Measurements from ENCODE around the gene ARHGAP22. TPM values are rescaled to one million over a fixed set of nuclear protein-coding genes. Genes with fewer than 3 reads are reported as not detected.
A peak's percentile ranks its signal among the peaks of the same experiment; 100 is the strongest.

The ARHGAP22 gene
- total and polyA plus RNA-seq, 8 donors, result 2.2 to 10.4 (median 2.8) TPM

DNA sequence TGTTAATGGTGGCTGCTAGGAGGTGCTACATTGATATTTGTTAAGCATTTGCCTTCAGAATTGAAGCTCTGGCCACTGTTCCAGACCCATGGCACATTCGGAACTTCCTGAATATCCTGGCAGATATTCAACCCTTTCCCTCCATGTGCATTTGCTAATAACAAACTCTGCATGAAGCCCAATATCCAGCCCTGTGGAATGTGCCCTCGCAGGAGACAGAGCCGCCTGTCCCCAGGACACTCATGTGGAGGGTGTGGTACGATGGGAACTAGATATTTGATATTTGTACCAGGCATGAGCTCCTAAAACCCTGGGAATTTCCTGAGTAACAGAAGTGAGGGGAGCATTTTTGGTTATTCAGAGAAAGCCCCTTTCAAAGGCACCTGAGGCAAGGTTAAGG lies 21.6 kb upstream of the ARHGAP22 start:
- intact Hi-C loops (cut with DNase I), result no loop called here
- no peak overlapping the region for H3K27ac ChIP-seq
- no peaks in the 10 kb centered on the region for H3K9me3 ChIP-seq
- DNase-seq, result no peak
- TF ChIP-seq CTCF (IDR thresholded peaks at IDR 0.05), result no peak
- no peak overlapping the region for H3K4me3 ChIP-seq
- H3K27me3 ChIP-seq, result no peaks in the 10 kb centered on the region
- H3K36me3 ChIP-seq, result no peaks in the 10 kb centered on the region
- no peaks in the 10 kb centered on the region for H3K4me1 ChIP-seq
- ATAC-seq, result no peak

DNA sequence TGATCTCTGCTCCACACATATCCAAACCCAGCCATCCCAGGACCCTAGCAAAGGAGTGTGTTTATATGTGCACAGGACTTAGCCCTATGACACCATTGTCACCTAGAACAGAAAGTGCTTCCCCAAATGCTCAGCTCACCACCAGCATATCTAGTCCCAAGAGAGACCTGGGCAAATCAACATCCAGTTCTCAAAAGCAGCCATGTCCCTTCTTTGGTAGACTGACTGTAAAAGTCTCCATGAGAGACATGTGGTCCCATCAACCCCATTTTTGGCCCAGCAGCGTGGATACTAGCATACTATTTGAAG lies 20.9 kb upstream of the ARHGAP22 start:
- no peak for DNase-seq
- Histone ChIP-seq H3K27me3 (no peaks in the 10 kb centered on the region), H3K27ac (no peak overlapping the region), H3K9me3 (no peaks in the 10 kb centered on the region), H3K4me3 (no peak overlapping the region), H3K4me1 (no peaks in the 10 kb centered on the region), H3K36me3 (no peaks in the 10 kb centered on the region)
- no peak for TF ChIP-seq CTCF (IDR thresholded peaks at IDR 0.05)
- intact Hi-C loops (cut with DNase I), result no loop called here
- ATAC-seq, result no peak

DNA sequence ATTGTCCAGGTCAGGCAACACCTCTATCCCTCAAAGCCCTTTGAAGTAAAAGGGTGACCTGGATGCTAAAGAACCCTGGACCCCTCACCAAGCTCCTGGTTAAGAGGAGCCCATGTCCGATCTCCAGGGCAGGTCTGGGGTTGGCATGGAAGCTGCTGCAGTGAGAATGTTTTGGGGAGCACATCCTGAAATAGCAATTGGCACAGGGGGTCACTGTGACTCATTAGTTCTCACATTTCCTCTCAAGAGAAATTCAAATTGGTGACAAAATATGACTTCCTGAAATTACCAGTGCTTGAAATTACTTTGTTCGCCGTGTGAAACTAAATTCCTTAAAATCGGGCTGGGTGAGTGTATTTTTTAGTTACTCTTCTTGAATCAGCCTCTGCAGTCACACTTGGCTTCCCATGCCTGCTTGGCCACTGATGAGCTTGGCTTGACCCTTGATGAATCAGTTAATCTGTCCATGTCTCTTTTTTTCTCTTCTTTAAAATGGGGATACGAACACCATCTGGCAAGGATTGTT lies 18.8 kb upstream of the ARHGAP22 start:
- DNase-seq, result no peak
- Histone ChIP-seq H3K4me3 (no peak overlapping the region), H3K4me1 (no peaks in the 10 kb centered on the region), H3K27me3 (no peaks in the 10 kb centered on the region), H3K27ac (peak overlapping the region in 1 of 2 donors; percentile 53), H3K9me3 (no peaks in the 10 kb centered on the region), H3K36me3 (no peaks in the 10 kb centered on the region)
- no peak for TF ChIP-seq CTCF (IDR thresholded peaks at IDR 0.05)
- intact Hi-C loops (cut with DNase I), result no loop called here
- ATAC-seq, result peak; percentile 19

GRCh38 chr10:48623009-48623408 lies 18.1 kb upstream of the ARHGAP22 start:
- no peak for ATAC-seq
- Histone ChIP-seq H3K9me3 (no peaks in the 10 kb centered on the region), H3K27me3 (no peaks in the 10 kb centered on the region), H3K27ac (no peak overlapping the region), H3K36me3 (no peaks in the 10 kb centered on the region), H3K4me1 (no peaks in the 10 kb centered on the region), H3K4me3 (no peak overlapping the region)
- intact Hi-C loops (cut with DNase I), result no loop called here
- TF ChIP-seq CTCF (IDR thresholded peaks at IDR 0.05), result no peak
- DNase-seq, result no peak

DNA sequence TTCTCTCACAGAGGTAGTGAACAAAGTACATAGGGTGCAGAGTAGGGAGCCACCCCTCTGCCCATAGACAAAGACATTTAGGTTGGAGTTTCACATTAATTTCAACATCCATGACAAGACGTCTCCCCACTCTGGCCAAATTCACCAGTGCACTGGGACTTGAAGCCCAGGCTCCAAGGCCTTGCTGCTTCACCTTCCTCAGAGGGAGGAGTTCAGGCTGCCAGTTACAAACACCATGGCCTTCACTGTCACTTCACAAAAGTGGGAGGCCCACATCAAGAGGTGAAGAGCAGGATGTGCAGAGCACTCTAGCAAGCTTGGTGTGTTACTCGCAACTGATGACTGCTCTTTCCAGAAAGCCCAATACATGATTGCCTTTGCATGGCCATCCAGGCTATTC lies 15.8 kb upstream of the ARHGAP22 start:
- H3K27ac ChIP-seq, result no peak overlapping the region
- H3K4me1 ChIP-seq, result no peaks in the 10 kb centered on the region
- H3K4me3 ChIP-seq, result no peak overlapping the region
- H3K27me3 ChIP-seq, result no peaks in the 10 kb centered on the region
- no peak for TF ChIP-seq CTCF (IDR thresholded peaks at IDR 0.05)
- no peaks in the 10 kb centered on the region for H3K36me3 ChIP-seq
- ATAC-seq (no peak), DNase-seq (no peak)
- H3K9me3 ChIP-seq, result no peaks in the 10 kb centered on the region
- intact Hi-C loops (cut with DNase I), result no loop called here
